HG03565 (cell line): ENCODE data around the gene MRTO4.
"Not testable (repeated sequence)": the region's sequence is repeated elsewhere in the genome, so short reads cannot be mapped to it uniquely, and the experiment has no call there.

Source experiments
- ATAC-seq: cut with Tn5 transposase; IDR thresholded peaks from one replicate; pipeline ENCODE4 v1.9.1; 2021; ENCODE audit warnings: mild to moderate bottlenecking, moderate library complexity; ENCODE audit not compliant: unreplicated experiment

Gene MRTO4

GRCh38 chr1:19251305-19252196, at the start of gene MRTO4, which contains the start of gene EMC1:
TSS of gene MRTO4 (plus strand) at chr1:19251805. CDS start at chr1:19251836, 31 bp downstream.
TSS of gene EMC1 (minus strand) at chr1:19251524. CDS start at chr1:19251509, 15 bp downstream.
- peak; percentile 63 for ATAC-seq

- no peak for ATAC-seq
These were observed 49.2 kb upstream of the MRTO4 start for GRCh38 chr1:19202396-19202795.

GRCh38 chr1:19203440-19203839, 48.2 kb upstream of the MRTO4 start:
- no peak for ATAC-seq

DNA sequence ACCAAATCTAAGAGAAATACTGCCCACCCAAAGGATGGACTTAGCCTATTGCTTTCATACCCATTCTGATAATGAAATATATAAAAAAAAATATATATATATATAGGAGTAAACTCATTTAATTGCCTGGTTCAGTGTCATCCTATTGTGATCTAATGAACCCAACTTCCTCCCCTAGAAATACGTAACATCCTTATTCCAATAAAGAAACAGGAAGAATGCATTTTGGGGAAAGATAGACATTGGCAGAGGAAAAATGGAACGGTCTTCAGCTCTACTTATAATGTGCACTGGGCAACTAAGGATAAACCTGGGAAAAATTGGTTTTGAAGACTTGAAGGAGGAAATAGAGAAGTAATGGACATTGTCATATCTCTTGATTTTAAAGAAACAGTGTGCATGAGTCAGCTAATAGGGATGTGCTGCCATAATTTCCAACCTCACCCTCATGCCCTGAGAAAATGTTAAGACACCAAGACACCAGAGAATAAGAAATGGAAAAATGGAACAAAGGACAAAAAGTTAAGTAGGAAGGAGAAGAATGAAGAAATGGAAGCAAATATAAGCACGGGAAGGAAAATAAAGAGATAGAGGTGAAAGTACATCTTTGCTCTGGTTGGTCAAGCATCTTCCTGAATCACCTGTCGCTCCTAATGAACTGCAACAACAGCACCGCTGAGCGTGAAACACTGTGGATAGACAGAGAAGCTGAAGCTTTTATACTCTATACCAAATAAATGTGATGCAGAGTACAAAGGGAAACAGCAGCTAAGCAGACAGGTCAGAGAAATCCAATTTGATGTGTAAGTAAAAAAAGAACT, 46.9 kb upstream of the MRTO4 start:
- ATAC-seq, result no peak

GRCh38 chr1:19205403-19205802, 46.2 kb upstream of the MRTO4 start:
- no peak for ATAC-seq

DNA sequence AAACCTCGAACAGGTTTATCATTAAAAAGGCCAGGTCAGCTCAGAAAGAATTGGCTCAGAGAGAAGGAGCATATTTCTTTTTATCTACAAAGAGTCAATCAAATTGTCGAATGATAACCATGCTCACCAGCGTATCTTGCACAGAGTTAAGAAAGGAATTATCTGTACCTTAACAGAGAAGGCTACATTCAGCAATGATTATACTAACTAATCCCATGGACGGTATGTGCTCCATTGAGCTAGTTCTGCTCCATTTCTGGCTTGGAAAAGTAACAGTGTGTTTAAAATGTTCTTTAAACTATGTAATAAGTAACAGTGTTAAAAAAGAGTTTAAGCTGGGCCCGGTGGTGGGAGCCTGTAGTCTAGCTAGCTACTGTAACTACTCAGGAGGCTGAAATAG, 45.8 kb upstream of the MRTO4 start:
- ATAC-seq, result no peak

DNA sequence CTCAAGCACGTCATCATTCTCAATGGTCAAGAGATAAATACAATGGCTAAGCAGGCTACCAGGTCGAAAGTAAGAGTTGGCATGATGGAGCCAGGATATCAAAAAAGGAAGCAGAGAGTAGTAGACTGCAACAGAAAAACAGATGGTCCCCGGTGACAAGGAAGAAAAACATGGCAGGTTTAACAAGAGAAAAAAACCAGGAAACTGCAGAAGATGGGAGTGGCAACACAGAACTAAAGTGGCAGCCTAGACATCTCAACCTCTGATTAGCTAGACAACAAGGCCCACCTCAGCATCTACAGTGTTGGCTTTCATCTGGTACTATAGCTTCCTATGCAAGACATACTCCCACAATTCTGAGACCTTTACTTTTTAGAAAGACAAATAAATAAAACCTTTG, 44.7 kb upstream of the MRTO4 start:
- ATAC-seq, result no peak

DNA sequence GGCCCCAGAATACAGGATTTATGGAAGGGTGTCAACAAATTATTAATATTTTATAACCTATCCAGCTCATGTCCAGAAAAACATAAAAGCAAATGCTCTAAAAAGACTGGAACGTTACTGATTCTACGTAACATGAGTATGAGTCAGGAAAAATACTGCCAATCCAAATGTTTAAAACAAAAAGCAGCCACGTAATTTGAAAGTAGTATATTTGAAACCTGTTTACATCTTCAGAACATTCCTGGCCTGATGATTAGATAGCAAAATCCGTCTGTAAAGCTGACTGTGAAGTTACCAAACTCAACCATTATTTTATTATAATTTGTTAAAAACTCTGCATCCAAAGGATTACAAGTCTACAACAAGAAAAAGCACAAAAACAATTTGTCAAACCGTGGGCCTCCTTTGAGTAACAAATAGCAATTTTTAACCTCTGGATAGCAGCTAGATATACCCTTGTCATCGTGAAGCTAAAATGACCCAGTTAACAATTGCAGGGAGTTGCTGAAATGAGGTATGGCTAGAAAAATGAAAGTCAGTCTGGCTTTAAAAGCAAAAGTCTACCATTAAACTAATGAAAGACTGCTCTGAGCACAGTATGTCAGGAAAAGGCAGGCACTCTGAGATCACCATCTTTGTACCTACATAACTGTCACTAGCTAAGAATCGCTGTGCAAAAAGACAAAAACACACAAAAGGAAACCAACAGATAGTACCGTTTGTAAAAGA, 42.7 kb upstream of the MRTO4 start:
- no peak for ATAC-seq

GRCh38 chr1:19209439-19209989, 42.1 kb upstream of the MRTO4 start:
- ATAC-seq, result peak; percentile 27

GRCh38 chr1:19209990-19210771, 41.4 kb upstream of the MRTO4 start, which contains the start of gene UBR4:
TSS of gene UBR4 (minus strand) at chr1:19210266. CDS start at chr1:19210248, 18 bp downstream.
- ATAC-seq, result peak; percentile 81

- ATAC-seq, result no peak
These were observed 40.6 kb upstream of the MRTO4 start for GRCh38 chr1:19210772-19211549.

GRCh38 chr1:19212167-19212566, 39.4 kb upstream of the MRTO4 start:
- ATAC-seq, result no peak

GRCh38 chr1:19213580-19213979, 38.0 kb upstream of the MRTO4 start:
- no peak for ATAC-seq

GRCh38 chr1:19216585-19216984, 35.0 kb upstream of the MRTO4 start:
- ATAC-seq, result not testable (repeated sequence)

DNA sequence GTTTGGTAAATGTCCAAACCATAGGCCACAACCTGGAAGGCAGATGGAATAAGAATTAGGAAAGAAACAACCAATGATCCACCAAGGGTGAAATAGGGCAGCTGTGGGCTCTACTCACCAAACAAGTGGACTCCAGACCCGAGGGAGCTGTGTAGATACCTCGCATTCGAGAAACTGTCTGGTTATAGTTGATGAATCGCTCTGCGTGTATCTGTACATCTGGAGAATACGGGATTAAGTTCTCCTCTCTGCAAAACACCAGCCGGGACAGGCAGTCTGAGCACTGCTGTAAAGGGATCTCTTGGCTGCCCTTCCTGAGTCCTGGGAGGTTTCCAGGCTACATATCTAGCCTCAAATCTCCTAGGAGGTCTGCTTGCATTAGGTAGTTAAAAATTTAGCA, 32.2 kb upstream of the MRTO4 start:
- no peak for ATAC-seq

DNA sequence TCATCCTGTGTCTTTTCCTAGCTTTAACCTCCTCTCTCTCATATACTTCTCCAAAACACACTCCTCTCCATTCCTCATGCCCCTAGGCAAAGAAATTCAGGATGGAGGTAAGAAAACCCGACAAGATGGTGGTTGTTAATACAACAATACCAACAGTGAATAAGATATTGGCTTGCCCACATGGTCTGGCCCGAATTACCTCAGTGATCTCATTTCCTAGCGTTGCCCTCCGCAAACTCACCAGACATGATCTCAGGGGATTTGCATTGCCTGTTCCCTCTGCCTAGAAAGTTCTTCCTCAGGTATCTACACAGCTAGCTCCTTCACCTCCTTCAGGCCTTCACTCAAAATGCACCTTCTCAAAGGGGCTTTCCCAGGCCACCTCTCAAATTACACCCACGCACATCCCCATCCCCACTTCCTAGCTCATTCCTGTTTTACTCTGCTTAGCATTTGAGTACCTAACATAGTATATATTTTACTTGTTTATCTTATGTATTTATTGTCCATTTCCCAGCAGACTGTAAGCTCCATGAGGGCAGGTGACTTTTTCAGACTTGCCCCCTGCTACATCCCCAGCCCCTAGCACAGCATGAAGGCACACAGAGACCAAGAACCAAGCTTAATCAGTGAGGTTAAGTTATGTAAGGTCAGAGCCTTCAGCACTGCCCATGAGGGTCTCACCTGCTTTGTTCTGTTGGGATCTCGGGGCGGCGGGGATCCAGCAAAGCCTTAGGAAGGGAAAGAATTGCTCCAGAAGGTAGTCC, 31.3 kb upstream of the MRTO4 start:
- ATAC-seq, result no peak

DNA sequence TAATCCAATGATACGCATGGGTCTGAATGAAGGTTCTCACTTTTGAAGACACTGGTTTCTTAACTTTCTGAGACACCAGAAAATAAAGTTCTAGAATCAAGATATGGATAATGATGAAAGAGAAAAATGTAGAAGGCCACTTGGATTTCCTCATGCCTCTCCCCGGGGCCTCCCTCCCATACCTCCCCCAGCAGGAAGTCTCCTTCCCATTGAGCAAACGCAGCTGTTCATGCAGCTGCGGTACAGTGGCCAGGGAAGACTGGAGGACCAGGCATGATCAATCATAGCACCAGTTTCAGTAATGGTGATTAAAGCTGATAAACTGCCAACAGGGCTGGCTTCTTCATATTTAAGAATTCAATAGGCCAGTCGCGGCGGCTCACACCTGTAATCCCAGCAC, 30.6 kb upstream of the MRTO4 start:
- ATAC-seq, result no peak

GRCh38 chr1:19222573-19222972, 29.0 kb upstream of the MRTO4 start:
- no peak for ATAC-seq
